H4 (cell line): ENCODE data around the gene TEX48. TPM values are rescaled to one million over a fixed set of nuclear protein-coding genes. Genes with fewer than 3 reads are reported as not detected.
A peak's percentile ranks its signal among the peaks of the same experiment; 100 is the strongest.

ENCODE experiments used
- DNase-seq: peaks from one replicate; pipeline ENCODE4 v3.0.0-alpha.2; 2015; ENCODE audit warnings: low spot score
- total RNA-seq: library from RNA; depleted of rRNA; stranded (reverse); fragments of >200 nt; shearing (Covaris generic); gene quantifications from 2 replicates; pipeline ENCODE4 v1.2.3, GENCODE V29; 2014

Gene TEX48
- total RNA-seq, 1 experiment from 2014 or later = not detected

DNA sequence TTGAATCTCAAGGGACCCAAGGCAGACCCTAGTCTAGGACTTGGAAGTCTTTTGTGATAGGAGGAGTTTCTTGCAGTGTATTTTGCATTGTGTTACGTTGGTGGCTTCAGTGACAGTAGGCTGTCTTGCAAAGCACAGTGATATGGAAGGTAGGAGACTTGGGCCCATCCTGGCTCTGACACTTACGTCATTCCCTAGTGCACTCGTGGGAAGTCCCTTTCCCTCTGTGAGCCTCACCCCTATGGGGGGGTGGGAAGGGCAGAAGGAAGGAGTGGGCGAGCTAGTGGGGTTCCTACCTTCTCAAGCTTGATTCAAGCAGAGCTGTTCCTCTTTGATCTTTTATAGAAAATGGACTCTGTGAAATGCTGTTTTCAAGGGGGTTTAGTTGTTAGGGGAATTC, 15.1 kb downstream of the TEX48 start:
- no peak for DNase-seq

DNA sequence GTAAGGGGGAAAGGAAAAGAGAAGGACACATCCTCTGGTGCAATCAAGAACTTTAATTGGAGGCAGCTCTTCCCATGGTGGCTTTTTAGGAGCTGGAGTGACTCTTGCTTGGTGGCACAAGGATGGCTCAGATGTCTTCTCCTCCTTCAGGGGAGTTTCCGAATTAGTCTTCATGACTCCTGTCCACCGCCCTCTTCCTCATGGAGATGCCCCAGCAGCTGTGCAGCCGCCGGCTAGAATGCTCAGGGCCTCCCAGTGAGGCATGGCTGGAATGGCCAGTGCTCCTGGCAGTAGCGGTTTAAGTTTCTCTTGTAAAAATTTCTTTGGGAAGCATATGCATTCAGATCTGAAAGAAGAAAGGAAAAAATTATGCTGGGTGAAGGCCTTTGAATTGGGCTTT, 15.6 kb downstream of the TEX48 start:
- no peak for DNase-seq

DNA sequence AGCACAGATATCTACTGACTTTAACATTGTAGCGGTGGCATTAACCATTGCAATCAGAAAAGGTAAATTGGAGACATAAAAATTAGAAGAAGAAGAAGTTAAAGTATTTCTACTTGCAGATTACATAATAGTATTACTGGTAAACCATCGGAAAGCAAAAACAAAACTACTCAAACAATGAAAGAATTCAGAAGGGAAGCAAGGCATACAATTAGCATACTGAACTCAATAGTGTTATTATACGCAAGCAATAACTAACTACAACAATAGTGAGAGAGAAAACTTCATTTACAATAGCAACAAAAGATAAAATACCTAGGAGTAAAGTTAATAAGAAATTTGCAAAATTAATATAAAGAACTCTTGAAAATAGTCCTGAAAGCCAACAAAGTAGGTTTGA, 17.8 kb downstream of the TEX48 start:
- no peak for DNase-seq

DNA sequence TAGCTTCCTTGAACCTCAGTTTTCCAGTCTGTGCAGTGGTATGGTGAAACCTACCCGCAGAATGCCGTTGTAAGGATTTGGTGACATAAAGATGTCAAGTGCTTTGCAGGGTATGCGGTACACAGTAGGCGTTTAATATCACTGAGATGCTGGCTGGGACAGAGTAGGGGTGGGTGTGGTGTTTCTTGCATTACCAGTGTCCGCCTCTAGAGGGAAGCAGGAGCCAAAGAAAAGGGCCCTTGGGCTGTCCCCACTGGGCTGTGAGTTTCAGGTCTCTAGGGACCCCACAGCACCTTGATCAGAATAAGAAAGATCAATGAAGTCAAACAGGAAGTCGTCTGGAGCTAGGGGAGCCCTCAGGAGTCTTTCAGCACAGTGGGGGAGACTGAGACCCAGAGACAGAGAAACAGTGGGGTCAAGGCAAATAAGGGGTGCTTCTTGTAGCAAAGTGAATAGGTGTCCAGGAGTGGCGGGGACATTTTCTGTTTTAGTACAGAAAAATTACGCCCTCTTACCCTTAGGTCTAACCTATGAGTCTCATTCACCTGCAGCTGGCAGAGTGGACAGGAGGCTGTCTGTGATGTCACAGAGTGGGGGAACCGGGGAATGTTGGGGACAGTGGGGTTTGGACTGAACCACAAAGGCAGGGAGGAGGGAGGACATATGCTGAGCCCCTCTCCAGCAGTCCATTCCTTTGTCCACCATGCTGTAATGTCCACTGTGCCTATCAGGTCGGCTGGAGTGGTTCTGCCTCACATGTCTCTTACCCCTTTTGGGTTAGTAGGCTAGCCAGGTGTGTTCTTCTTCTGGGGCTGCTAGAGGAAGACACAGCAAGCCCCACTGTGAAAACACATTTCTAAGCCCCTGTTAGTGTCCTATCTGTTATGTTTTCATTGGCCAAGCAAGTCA, 19.7 kb downstream of the TEX48 start:
- DNase-seq = peak; percentile 24

DNA sequence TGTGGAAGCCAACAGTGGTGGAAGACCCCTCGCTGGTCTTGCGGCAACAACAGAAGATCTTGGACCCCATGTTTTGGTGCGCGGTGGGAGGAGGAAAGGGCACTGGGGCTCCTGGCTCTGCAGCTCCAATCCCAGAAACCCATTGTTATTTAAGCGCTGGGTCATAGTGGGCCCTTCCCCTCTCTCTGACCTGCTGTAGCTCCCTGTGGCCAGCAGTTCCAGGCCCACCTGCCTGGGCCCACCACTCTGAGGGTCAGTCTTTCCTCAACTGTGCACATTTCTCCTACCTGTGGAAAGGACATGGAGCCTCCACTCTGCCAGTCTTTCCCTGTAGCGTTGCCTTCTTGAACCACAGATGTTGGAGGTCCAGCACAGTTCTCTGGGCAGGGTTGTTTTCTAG, 24.3 kb downstream of the TEX48 start, which contains the start of gene TEX53:
TEX53 (minus strand) TSS at position 101 of the 400 bp plus-strand sequence; CDS start at position 70, 31 bp downstream.
- DNase-seq = no peak

DNA sequence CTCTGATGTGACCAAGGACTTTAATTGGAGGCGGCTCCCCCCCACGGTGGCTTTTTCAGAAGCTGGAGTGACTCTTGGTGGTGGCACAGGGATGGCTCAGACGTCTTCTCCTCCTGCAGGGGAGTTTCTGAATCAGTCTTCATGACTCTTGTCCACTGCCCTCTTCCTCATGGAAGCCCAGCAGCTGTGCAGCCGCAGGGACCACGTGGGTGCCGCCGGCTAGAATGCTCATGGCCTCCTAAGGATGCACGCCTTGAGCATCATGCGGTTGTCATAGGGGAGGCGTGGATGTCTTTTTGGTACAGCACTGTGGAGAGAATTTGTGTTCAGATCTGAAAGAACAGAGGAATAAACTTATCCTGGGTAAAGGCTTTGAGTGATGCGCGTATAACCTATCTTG, 25.7 kb downstream of the TEX48 start:
- DNase-seq = no peak

DNA sequence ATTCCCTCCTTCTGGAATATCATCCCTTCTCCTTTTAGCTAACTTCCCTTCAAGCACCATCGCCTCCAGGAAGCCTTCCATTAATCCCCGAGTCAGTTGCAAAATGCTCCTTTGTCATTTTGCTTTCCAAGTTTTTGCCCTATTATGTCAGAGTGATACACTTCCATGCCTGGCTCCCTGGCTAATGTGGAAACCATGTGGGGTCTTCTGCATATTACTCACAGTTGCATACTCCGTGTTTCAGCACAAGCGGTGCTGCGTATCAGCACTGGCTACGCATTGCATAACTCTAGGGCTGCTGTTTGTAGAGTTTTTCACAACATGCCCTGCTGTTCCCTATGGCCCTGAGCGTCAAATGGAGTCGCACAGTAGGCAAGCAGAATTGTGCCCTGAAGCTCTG, 26.3 kb downstream of the TEX48 start:
- DNase-seq = no peak

DNA sequence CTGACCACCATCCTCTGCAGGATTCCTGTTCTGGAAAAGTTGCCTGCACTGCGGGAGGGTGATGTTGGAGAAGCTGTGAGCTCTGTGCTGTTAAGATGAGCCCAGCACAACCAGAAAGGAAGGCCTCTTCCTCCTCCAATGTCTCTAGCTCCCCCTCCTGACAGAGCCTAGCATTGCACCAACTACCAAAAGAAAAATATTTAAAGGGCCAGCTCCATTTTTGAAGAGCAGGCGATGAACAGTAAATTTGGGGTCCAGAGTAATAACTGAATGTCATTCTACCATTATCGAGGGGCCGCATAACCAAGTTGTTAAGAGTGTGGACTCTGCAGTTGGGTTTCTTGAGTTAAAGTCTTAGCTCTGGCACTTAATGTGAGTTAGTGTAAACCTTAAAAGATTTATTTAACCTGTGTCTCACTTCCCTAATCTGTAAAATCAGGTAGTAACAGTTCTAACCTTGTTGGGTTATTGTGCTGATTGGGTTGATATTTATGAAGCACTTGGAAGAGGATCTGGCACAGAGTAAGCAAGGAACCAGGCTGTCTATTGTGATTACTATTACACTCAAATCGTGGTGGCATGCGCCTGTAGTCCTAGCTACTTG, 28.3 kb downstream of the TEX48 start:
- peak; percentile 73 for DNase-seq

DNA sequence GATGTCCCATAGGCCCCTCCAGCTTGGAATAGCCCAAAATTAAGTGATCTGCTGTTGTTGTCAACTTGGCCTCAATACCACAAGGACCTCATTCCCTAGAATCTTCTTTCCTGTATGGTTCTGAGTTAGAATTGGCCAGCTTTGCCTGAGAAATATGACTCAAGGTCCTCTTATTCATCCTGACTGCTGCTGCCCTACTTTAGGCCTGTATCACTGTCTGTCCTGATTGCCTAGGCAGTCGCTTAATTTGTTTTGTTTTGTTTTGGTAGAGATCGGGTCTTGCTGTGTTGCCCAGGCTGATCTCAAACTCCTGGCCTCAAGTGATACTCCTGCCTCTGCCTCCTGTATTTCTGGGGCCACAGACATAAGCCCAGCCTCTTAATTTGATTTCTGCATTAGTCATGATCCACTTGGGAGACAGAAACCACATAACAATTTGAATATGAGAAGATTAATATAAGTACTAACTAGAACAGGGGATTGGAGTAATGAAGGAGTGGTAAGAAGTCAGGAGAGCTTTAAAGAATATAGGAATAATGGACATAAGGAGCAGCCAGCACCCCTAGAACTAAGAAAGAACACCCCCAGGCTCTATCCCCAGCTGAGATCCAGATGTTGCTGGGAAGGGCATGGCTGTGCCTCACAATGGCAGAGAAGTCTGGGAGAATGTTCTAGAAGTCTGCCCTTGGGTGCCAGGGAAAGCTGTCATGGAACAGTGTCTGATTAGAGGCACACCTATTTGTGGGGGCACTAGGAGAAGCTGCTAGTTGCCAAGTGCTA, 29.0 kb downstream of the TEX48 start:
- no peak for DNase-seq

DNA sequence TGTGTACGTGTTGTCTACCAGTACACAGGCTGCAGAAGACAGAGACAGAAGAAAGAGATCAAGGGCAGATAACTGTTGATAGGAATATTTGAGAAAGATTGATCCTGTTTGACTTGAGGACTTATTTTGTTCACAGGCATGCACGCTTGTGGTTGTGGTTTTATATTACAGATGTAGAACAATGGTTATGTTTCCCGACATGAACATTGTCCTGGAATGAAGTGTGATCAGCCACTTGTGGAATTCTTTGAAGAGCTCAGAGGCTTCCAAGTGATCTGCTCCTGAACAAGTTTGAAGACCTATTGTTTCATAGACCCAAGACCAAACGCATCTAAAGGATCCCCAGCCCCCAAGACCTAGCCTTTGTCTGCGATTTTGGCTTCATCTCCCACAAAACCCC, 38.1 kb downstream of the TEX48 start:
- no peak for DNase-seq

DNA sequence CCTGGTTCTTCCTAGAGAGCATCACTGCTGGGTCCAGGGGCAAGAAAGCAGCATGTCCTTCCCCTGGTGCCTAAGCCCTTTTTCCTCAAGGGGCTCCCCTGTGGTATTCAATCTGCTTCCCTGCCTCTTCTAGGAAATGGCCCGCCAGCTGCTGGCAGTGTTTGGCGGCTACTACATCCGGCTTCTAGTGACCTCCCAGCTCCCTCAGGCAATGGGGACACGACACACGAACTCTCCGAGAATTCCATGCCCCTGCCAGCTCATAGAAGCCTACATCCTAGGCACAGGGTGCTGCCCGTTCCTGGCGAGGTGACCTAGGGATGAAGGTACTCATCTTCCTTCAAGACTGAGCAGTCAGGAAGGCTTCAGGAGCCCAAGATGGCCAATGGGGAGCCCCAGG, 39.0 kb downstream of the TEX48 start:
- DNase-seq = no peak

DNA sequence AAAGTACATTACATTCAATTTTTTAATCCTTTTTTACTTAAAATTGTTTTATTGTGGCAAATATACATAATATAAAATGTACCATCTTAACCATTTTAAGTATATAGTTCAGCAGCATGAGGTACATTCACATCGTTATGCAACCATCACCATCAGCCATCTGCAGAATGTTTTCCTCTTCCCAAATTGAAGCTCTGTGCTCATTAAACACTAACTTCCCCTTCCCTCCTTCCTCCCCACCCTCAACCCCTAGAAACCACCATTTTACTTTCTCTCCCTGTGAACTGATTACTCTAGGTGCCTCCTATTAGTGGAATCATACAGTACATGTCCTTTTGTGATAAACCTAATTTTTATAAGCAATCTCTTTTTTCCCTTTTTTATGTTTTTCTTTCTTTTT, 40.0 kb downstream of the TEX48 start:
- no peak for DNase-seq

DNA sequence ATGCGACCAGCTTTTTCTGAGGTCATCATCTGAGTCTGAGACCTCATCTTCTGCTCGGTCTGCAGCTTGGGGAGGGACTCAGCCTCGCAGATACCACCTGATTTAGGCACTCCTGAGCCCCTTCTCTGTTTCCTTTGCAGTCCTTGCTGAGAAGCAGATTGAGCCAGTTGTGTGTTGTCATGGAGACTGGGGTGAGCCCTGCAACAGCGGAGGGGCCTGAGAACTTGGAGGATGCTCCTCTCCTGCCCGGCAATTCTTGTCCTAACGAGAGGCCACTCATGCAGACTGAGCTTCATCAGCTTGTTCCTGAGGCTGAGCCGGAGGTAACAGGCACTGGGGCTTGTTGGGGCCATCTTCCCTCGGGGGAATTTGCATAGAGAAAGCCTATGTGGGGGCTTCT, 43.6 kb downstream of the TEX48 start:
- no peak for DNase-seq

DNA sequence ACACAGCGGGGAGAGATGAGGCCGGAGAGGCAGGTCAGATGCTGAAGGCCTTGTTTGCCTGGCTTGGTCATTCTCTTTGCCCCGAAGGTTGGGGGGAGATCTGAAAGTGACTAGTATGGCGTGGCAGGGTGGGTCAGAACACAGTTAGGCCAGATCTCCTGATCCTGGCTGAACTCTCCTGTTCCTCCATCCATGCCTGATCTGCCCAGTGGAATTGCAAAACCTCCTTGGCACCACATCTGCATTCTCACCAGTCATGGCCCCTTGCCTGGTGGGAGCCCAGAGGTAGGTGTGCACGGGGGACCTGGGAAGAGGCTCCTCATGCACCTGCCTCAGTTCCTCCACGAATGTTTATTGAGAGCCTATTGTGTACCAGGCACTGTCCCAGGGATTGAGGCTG, 47.6 kb downstream of the TEX48 start:
- no peak for DNase-seq

DNA sequence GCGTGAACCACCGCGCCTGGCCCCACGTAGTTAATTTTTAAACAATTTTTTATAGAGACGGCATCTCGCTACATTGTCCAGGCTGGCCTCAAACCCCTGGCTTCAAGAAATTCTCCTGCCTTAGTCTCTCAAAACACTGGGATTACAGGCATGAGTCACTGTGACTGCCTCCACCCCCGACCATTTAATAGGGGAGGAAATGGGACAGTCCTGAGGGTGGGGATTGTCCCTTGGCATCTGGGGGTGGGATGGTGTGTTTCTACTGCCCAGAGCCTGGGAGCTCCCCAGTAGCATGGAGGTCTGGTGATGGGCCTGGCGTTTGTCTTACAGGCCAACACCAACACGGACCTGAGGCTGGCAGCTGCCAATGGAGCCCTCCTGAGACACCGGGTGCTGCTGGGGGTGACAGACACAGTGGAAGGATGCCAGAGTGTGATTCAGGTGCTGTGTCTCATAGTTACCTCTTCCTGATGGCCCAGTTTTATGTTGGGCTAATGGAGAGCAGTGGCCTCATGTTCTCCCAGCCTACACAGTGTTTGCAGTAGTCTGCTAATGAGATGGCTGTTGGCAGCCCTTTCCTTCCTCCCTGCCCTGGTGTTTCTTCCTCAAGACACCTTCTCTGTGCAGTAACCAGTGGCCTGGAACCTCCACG, 48.4 kb downstream of the TEX48 start:
- no peak for DNase-seq

DNA sequence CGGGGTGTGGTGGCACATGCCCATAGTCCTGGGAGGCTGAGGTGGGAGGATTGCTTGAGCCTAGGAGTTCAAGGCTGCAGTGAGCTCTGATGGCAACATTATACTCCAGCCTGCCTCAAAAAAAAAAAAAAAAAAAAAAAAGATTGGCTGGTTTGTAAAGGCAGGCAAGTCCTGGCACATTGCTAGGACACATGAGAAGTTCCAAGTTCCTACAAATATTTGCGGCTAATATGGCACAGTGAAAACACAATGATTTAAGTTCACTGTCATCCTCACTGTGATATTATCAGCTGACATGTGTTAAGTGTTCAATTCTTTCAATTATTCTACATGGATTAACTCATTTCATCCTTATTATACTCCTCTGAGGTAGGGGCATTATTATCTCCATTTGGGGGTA, 50.8 kb downstream of the TEX48 start:
- no peak for DNase-seq

DNA sequence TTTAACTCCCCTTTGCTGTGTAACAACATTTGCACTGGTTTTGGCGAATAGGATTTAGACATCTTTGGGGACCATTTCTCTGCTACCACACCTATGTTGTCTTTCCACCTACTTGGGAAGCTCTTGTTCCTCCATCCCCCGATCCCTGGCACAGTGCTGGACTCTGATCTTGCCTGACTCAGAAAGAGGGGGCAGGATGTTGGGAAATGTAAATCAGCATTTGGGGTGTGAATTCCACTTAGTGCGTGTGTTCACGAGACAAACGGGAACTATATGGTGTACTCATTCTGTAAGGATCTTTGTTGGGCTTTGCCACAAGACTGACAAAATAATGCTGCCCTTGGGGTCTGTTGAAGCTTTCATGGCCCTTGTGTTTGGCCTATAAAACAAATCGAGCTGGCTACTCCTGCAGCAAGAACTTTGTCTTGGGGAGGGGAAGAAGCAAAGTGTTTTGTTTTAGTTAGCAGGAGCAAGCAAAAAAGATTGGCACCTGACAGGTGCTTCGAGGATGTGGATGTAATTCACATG, 52.4 kb downstream of the TEX48 start:
- DNase-seq = no peak

DNA sequence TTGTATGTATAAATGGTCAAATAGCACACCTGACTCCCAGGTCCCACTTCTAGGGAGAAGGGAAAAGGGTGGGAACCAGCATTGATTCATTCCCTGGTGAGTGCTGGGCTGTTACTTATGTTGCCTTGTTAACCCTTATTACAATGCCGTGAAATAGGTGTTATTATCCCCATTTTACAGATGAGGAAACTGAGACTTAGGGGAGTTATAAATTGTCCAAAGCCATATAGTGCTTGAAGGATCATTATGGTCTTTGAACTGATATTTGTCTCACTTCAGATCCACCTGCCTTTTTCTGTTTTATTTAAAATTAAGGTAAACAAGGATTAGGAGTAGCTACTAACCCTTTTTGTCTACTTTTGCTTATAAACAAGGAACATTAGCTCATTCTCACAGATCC, 54.4 kb downstream of the TEX48 start:
- no peak for DNase-seq

DNA sequence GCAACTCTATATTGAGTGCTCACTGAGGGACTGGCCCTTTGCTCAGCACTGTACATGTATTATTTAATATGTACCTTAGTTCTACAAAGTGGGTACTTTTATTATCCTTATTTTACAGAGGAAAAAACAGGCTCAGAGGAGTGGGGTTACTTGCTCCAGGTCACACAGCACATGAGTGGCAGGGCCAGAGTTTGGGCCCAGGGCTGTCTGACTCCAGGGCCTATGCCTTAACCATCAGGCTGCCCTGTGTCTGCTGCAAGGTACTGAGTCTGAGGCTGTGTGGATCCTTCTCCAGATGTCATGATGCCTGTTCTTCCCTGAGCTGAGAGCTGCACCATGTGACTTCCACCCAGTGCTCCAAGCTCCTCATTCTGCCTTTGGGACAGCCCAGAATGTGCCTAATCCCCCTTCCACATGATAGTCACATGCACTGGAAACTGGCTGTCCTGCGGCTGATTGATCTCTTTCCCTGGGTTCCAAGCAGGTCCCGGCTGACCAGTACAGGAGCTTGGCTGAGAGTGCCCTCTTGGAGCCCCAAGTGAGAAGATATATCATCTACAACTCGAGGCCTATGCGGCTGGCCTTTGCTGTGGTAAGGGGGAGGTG, 55.5 kb downstream of the TEX48 start:
- no peak for DNase-seq

DNA sequence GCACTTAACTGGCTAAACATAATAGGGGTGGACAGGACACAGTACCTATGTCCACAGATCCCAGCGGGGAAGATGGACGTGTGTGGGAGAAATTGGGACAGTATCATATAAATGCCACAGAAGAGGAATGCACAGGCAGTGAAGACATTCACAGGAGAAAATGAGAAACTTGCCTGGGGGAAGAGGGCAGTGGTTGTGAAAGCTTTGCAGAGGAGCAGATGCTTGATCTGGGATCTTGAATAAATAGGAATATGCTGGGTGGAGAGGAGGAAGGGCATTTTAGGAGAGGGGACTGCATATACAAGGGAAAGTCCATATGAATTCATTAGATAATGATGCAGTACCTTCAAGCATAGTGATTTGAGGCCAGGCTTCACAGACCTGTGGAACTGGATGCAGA, 57.3 kb downstream of the TEX48 start:
- DNase-seq = no peak

DNA sequence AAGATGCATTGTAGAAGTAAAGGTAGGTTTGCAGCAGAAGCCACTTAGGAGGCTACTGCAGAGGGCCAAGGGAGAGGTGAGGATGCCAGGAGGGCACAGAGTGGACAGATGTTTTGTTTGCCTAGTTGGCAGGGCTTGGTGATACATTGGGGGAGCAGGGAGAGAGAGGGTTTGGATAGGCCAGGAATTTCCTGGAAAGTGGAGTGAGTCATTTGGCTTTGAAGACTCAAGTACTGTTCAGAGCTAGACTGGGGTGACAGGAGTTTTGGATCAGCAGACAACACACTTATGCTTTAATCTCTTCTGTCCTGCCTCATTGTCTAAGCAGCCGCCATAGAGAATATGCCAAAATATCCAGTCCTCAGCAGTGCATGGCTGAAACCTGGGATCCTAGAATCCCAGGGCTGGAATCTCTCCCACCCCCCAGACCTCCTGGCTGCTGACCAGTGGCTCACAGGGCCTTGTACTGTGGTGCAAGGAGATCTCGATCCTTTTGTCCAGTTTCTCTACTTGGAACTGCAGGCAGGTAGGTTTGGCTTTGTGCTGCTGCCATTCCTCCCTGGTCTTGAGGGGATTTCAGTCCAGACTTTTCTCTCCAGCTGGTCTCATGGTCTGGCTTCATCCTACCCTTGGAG, 59.9 kb downstream of the TEX48 start:
- DNase-seq = peak; percentile 14
